ENCODE data around the gene DCBLD2.

The DCBLD2 gene

DNA sequence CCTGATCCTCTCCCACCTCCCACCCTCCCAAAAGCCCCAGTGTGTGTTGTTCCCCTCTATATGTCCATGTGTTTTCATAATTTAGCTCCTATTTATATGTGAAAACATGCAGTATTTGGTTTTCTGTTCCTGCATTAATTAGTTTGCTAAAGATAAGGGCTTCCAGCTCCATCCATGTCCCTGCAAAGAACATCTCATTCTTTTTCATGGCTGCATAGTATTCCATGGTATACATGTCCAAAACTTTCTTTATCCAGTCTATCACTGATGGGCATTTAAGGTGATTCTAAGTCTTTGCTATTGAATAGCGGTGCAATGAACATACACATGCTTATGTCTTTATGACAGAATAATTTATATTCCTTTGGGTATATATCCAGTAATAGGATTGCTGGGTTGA lies 53.4 kb downstream of the DCBLD2 start:
- TF ChIP-seq, protein P1, sequence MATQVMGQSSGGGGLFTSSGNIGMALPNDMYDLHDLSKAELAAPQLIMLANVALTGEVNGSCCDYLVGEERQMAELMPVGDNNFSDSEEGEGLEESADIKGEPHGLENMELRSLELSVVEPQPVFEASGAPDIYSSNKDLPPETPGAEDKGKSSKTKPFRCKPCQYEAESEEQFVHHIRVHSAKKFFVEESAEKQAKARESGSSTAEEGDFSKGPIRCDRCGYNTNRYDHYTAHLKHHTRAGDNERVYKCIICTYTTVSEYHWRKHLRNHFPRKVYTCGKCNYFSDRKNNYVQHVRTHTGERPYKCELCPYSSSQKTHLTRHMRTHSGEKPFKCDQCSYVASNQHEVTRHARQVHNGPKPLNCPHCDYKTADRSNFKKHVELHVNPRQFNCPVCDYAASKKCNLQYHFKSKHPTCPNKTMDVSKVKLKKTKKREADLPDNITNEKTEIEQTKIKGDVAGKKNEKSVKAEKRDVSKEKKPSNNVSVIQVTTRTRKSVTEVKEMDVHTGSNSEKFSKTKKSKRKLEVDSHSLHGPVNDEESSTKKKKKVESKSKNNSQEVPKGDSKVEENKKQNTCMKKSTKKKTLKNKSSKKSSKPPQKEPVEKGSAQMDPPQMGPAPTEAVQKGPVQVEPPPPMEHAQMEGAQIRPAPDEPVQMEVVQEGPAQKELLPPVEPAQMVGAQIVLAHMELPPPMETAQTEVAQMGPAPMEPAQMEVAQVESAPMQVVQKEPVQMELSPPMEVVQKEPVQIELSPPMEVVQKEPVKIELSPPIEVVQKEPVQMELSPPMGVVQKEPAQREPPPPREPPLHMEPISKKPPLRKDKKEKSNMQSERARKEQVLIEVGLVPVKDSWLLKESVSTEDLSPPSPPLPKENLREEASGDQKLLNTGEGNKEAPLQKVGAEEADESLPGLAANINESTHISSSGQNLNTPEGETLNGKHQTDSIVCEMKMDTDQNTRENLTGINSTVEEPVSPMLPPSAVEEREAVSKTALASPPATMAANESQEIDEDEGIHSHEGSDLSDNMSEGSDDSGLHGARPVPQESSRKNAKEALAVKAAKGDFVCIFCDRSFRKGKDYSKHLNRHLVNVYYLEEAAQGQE (IDR thresholded peaks at IDR 0.05; ENCODE audit: insufficient replicate concordance, low read depth) = no peak
- TF ChIP-seq GABPA (IDR thresholded peaks at IDR 0.05; ENCODE audit: low read depth) (no peak), POLR2AphosphoS5 (IDR thresholded peaks at IDR 0.05; ENCODE audit: low read depth) (no peak)
- Histone ChIP-seq H3K27me3 (ENCODE audit: insufficient read depth, poor library complexity, severe bottlenecking) (no peaks in the 10 kb centered on the region), H3K4me3 (replicated peaks; ENCODE audit: insufficient read depth, low read length) (no peak overlapping the region), H3K27ac (replicated peaks) (no peak overlapping the region)
- no peak for DNase-seq (ENCODE audit: low read depth in 1 of 2, low spot score in 1 of 2)

DNA sequence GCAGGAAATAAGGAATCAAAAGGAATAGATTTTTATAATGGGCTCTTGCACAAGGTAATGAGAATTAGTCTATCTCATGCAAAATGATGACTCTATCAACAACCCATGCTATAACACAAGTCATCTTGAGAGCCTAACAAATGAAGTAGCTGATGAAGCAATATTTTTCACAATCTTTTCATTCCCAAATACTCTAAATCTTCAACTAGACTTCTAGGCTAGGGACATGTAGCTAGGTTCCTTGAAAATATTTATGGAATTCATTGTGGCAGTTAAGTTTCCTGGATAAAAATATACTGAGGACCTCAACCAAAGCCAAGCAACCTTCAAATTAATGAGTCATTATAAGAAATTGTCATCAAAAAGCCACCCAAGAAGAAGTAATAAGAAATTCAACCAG lies 55.4 kb downstream of the DCBLD2 start:
- H3K27me3 ChIP-seq (ENCODE audit: insufficient read depth, poor library complexity, severe bottlenecking) = no peaks in the 10 kb centered on the region
- no peak overlapping the region for H3K4me3 ChIP-seq (replicated peaks; ENCODE audit: insufficient read depth, low read length)
- DNase-seq (ENCODE audit: low read depth in 1 of 2, low spot score in 1 of 2) = no peak
- TF ChIP-seq POLR2AphosphoS5 (IDR thresholded peaks at IDR 0.05; ENCODE audit: low read depth) (no peak), SPI1 (IDR thresholded peaks at IDR 0.05; ENCODE audit: borderline replicate concordance, low read depth) (no peak), GABPA (IDR thresholded peaks at IDR 0.05; ENCODE audit: low read depth) (no peak)
- TF ChIP-seq, protein P2, sequence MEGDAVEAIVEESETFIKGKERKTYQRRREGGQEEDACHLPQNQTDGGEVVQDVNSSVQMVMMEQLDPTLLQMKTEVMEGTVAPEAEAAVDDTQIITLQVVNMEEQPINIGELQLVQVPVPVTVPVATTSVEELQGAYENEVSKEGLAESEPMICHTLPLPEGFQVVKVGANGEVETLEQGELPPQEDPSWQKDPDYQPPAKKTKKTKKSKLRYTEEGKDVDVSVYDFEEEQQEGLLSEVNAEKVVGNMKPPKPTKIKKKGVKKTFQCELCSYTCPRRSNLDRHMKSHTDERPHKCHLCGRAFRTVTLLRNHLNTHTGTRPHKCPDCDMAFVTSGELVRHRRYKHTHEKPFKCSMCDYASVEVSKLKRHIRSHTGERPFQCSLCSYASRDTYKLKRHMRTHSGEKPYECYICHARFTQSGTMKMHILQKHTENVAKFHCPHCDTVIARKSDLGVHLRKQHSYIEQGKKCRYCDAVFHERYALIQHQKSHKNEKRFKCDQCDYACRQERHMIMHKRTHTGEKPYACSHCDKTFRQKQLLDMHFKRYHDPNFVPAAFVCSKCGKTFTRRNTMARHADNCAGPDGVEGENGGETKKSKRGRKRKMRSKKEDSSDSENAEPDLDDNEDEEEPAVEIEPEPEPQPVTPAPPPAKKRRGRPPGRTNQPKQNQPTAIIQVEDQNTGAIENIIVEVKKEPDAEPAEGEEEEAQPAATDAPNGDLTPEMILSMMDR (IDR thresholded peaks at IDR 0.05; ENCODE audit: insufficient read depth, low read length) = no peak
- TF ChIP-seq, protein P1 (IDR thresholded peaks at IDR 0.05; ENCODE audit: insufficient replicate concordance, low read depth) = no peak
- no peak overlapping the region for H3K27ac ChIP-seq (replicated peaks)

DNA sequence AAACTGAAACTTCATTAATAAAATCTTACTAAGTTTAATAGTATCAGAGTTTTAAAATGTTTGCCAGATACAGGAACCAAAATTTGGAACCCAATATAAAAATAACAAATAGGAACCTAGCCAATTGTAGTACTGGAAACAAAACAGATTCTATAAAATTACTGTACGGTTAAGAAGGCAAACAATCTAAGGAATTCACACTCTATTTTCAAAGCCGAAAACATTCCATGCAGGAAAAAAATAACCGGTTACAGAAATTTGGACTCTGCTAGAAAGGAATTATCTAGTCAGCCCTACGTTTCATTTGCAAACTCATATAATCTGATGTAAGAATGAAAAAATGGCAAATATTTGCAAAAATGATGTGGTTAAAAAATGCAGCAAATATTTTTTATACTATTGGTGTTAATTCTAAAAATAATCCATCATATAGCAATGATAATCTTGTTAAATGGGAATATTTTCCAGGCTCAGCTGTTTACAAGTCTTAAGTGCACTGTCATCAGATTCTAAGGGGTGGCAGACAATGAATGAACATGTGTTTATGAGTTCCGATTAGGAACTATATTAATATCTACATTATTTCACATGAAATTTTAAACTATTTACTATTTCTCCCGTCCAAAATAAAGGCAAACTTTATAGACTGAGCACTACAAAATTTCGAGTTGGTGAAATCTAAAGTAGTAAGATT lies 58.1 kb downstream of the DCBLD2 start:
- Histone ChIP-seq H3K27me3 (ENCODE audit: insufficient read depth, poor library complexity, severe bottlenecking) (no peaks in the 10 kb centered on the region), H3K4me3 (replicated peaks; ENCODE audit: insufficient read depth, low read length) (no peak overlapping the region), H3K27ac (replicated peaks) (no peak overlapping the region)
- TF ChIP-seq, protein P2 (IDR thresholded peaks at IDR 0.05; ENCODE audit: insufficient read depth, low read length) = no peak
- TF ChIP-seq GABPA (IDR thresholded peaks at IDR 0.05; ENCODE audit: low read depth) (no peak), POLR2AphosphoS5 (IDR thresholded peaks at IDR 0.05; ENCODE audit: low read depth) (no peak), SPI1 (IDR thresholded peaks at IDR 0.05; ENCODE audit: borderline replicate concordance, low read depth) (no peak)
- TF ChIP-seq, protein P1 (IDR thresholded peaks at IDR 0.05; ENCODE audit: insufficient replicate concordance, low read depth) = no peak
- DNase-seq (ENCODE audit: low read depth in 1 of 2, low spot score in 1 of 2) = no peak
